Right lobe of liver (tissue), 6 donors: Measurements from ENCODE around the gene GPR4. TPM values are rescaled to one million over a fixed set of nuclear protein-coding genes. Genes with fewer than 3 reads are reported as not detected.

Experiments used
- ATAC-seq, 4 donors: fragments of 200-7000 bp; cut with Tn5 transposase; one replicate each; pipeline ENCODE4 v1.9.1; 2020; ENCODE audit warnings: mild to moderate bottlenecking in 4 of 4, moderate library complexity in 4 of 4
- DNase-seq, 3 donors: peaks; one replicate each; pipeline ENCODE4 v3.0.0-alpha.2; 2020
- H3K27ac ChIP-seq, 3 donors: fragments of 200-600 bp; one replicate each; pipeline ENCODE4 v1.8.0; 2022
- H3K27me3 ChIP-seq, 2 donors: fragments of 200-600 bp; one replicate each; pipeline ENCODE4 v1.8.0; 2022
- H3K36me3 ChIP-seq, 4 donors: fragments of 200-600 bp; sonication (generic) in 1 of 4; one replicate each; pipeline versions ENCODE4 v1.5.1 to v1.8.0; 2017 to 2022; ENCODE audit warnings: control low read depth in 1 of 4
- H3K4me1 ChIP-seq, 4 donors: fragments of 200-600 bp; sonication (generic) in 1 of 4; one replicate each; pipeline versions ENCODE4 v1.5.1 to v1.8.0; 2017 to 2022; ENCODE audit warnings: control low read depth in 1 of 4
- H3K4me3 ChIP-seq, 3 donors: fragments of 200-600 bp; one replicate each; pipeline ENCODE4 v1.8.0; 2022
- H3K9me3 ChIP-seq, 4 donors: fragments of 200-600 bp; sonication (generic) in 1 of 4; one replicate each; pipeline versions ENCODE4 v1.5.1 to v1.8.0; 2017 to 2022; ENCODE audit warnings: control low read depth in 1 of 4
- POLR2A ChIP-seq: fragments of 450-650 bp; IDR thresholded peaks from one replicate; pipeline ENCODE4 v1.6.1; 2017; ENCODE audit warnings: antibody characterized with exemption, mild to moderate bottlenecking
- WGBS: methylation state at CpG from one replicate; pipeline ENCODE4 v1.1.6; 2018; ENCODE audit warnings: low coverage, low lambda C conversion rate; ENCODE audit not compliant: insufficient coverage; ENCODE audit errors: missing lambda C conversion rate; 5-methylcytosine and 5-hydroxymethylcytosine counted together
- intact Hi-C, 2 donors: fragments of 100-400 bp; cut with DNase I; formaldehyde crosslinking; loops; one replicate each; pipeline versions ENCODE4 v1.11.2 to v1.14.1; 2022
- microRNA counts: library from miRNA; unstranded; fragments of <30 nt; microRNA quantifications from one replicate; lab custom pipeline; 2016
- microRNA-seq, 2 donors: library from miRNA; unstranded; fragments of <30 nt; microRNA quantifications; one replicate each; pipeline ENCODE4, GENCODE V29; 2019 to 2020
- small RNA-seq, 2 experiments: library from RNA; depleted of rRNA; stranded (forward); fragments of <200 nt; gene quantifications; one replicate each; pipeline ENCODE3, GENCODE V24; 2016
- total RNA-seq, 6 experiments: library from RNA; depleted of rRNA in 2 of 6; stranded (reverse); fragments of >200 nt in 2 of 6; fragmentation: NEBNext Ultra II Directional in 3 of 6; extraction: Animal tissue kit (Norgen Biotek cat#: 25700) in 3 of 6; gene quantifications; one replicate each; pipeline versions ENCODE4 v1.1.0 to v1.2.4, GENCODE V29; 2016 to 2023
- TF ChIP-seq, protein P1 (sequence below), 4 donors: fragments of 200-600 bp in 3 of 4; fragments of 450-650 bp in 1 of 4; IDR thresholded peaks; one replicate each; pipeline versions ENCODE4 v1.5.1 to v1.8.0; 2016 to 2022; ENCODE audit warnings: antibody characterized with exemption in 4 of 4, mild to moderate bottlenecking in 2 of 4
- donor health status: DM: no; HTN: yes; CAD: no.
- donor health status: DM: no; HTN: no; CAD: no.
- donor health status: DM: no; HTN: no; CAD: no.
- donor health status: DM: no; HTN: yes; CAD: no.
- donor health status: DM: no; HTN: yes; CAD: no.

The GPR4 gene
- total RNA-seq, 6 experiments from 2014 or later, result 0.83 to 3.1 (median 1.3) TPM

DNA sequence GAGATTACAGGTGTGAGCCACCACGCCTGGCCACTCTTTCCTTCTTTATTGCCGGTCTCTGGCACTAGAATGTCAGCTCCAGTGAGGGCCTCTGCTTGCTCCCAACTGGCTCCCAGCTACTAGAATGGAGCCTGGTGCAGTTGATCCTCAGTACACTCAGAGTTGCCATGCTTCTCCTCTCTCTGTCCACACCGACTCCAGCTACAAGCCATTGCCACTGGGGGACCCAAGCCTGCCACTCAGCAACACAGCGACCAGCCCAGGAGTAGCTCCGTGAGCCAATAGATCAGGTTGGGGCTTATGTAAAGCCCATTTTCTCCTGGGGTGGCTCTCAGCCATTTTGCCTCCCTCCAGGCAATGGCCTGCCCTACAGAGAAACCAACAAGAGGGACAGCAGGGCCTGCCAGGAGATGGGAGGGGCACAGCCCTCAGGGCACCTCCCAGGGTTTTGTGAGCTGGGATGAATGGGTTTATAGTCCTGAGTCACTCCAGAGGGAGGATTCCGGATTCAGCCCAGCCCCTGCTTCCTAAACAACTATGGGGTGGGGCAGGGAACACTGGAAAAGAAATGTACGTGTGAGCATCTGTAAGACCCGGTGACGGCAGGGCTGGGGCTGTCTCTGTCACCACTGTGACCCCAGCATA lies 53.9 kb downstream of the GPR4 start:
- H3K9me3 ChIP-seq, result no peaks in the 10 kb centered on the region
- no peak for TF ChIP-seq POLR2A
- TF ChIP-seq, protein P1, sequence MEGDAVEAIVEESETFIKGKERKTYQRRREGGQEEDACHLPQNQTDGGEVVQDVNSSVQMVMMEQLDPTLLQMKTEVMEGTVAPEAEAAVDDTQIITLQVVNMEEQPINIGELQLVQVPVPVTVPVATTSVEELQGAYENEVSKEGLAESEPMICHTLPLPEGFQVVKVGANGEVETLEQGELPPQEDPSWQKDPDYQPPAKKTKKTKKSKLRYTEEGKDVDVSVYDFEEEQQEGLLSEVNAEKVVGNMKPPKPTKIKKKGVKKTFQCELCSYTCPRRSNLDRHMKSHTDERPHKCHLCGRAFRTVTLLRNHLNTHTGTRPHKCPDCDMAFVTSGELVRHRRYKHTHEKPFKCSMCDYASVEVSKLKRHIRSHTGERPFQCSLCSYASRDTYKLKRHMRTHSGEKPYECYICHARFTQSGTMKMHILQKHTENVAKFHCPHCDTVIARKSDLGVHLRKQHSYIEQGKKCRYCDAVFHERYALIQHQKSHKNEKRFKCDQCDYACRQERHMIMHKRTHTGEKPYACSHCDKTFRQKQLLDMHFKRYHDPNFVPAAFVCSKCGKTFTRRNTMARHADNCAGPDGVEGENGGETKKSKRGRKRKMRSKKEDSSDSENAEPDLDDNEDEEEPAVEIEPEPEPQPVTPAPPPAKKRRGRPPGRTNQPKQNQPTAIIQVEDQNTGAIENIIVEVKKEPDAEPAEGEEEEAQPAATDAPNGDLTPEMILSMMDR (IDR thresholded peaks at IDR 0.05), result no peak
- H3K4me1 ChIP-seq, result no peaks in the 10 kb centered on the region
- H3K27ac ChIP-seq, result no peak overlapping the region
- ATAC-seq (no peak), DNase-seq (no peak)
- peaks cover 0 to 2% (median 0%) of the 10 kb centered on the region in 4 donors for H3K36me3 ChIP-seq
- no peaks in the 10 kb centered on the region for H3K27me3 ChIP-seq
- no peak overlapping the region for H3K4me3 ChIP-seq
- WGBS, result 91% methylated on average over 8 of the region's 9 CpGs
- intact Hi-C loops, result no loop called here

DNA sequence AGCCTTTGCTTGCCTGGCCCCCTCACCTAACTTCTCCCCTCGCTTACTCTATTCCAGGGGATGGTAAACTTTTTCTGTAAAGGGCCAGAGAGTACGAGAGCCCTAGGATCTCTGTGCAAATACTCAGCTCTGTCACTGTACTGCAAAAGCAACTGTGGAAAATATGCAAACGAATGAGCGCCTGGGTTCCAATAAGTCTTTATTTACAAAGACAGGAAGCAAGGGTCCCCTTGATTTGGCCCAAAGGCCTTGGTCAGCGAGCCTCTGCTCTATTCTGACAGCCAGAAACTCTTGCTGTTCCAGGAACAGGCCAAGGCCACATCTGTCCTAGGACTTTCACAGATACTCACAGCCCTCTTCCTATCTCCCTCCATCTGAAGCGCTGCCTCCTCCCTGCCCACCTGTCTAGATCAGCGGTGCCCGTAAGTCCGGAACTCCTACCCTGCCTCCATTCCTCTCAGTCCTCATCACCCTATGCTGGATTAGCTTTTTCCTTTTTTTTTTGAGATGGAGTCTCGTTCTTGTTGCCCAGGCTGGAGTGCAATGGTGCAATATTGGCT lies 54.7 kb downstream of the GPR4 start:
- no peak for DNase-seq
- 78% methylated on average over 10 of the region's 10 CpGs for WGBS
- H3K4me1 ChIP-seq, result no peaks in the 10 kb centered on the region
- TF ChIP-seq, protein P1 (IDR thresholded peaks at IDR 0.05), result no peak
- no peak for TF ChIP-seq POLR2A
- no peaks in the 10 kb centered on the region for H3K27me3 ChIP-seq
- no peaks in the 10 kb centered on the region for H3K36me3 ChIP-seq
- no peak overlapping the region for H3K27ac ChIP-seq
- H3K9me3 ChIP-seq, result no peaks in the 10 kb centered on the region
- no peak for ATAC-seq
- intact Hi-C loops, result no loop called here
- H3K4me3 ChIP-seq, result no peak overlapping the region

DNA sequence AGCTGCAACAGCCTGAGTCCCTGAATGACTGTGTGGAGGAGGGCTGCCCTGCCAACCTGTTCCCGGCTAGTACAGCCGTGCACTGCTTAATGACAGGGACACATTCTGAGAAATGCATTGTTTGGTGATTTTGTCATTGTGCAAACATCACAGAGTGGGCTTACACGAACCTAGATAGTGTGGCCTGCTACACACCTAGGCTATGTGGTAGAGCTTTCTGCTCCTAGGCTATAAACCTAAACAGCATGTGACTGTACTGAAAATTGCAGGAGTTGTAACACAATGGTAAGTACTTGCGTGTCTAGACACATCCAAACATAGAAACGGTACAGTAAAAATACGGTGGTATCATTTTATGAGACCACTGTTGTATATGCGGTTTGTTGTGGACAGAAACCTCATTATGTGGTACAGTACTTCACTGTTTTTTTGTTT lies 59.8 kb downstream of the GPR4 start:
- intact Hi-C loops, result no loop called here
- Histone ChIP-seq H3K36me3 (no peaks in the 10 kb centered on the region), H3K4me3 (no peak overlapping the region), H3K9me3 (no peaks in the 10 kb centered on the region), H3K27ac (no peak overlapping the region), H3K27me3 (no peaks in the 10 kb centered on the region), H3K4me1 (no peaks in the 10 kb centered on the region)
- 56% methylated on average over 7 of the region's 7 CpGs for WGBS
- no peak for DNase-seq
- peak in 2 of 4 donors; percentile 21 to 72 for ATAC-seq
- TF ChIP-seq, protein P1 (IDR thresholded peaks at IDR 0.05), result no peak
- TF ChIP-seq POLR2A, result no peak

MicroRNAs encoded within 50 kb of the gene (microRNA counts, 767-probe panel; counts per million panel counts)
- microRNA hsa-miR-330-3p (lab: Ali Mortazavi, UCI), result 237 counts per million
- microRNA hsa-miR-330-5p (lab: Ali Mortazavi, UCI), result 237 counts per million

Small RNA genes lying within 50 kb of the gene (microRNA-seq; reads per million reads assigned to microRNA genes)
- 31.2 to 43.8 reads per million in 2 donors for gene MIR330

Small RNA genes lying within 50 kb of the gene (small RNA-seq; reads per million reads assigned to genes)
- 0.39 to 0.78 reads per million in 2 experiments for gene RN7SL836P

Other genes with a start within 250 kb of the GPR4 start
- 10 to 100 TPM in 5 of 6 experiments, 1 to 10 TPM in 1; 9.8 to 13.7 (median 11.3) TPM for gene ERCC2, start 231.6 kb downstream of the GPR4 start, total RNA-seq
- gene PPP1R13L, start 197.1 kb downstream of the GPR4 start, total RNA-seq, result 10 to 100 TPM in 4 of 6 experiments, 1 to 10 TPM in 2; 6.9 to 22.9 (median 14.6) TPM
- gene POLR1G, start 195.6 kb downstream of the GPR4 start, total RNA-seq, result 1 to 10 TPM; 1.3 to 4.5 (median 3.2) TPM
- 10 to 100 TPM; 19.2 to 29.4 (median 22.6) TPM for gene ERCC1, start 178.3 kb downstream of the GPR4 start, total RNA-seq
- 1 to 10 TPM in 1 of 6 experiments, under 1 TPM in 5; 0.19 to 1.2 (median 0.44) TPM for gene FOSB, start 134.2 kb downstream of the GPR4 start, total RNA-seq
- 1 to 10 TPM; 1.5 to 7.2 (median 2.9) TPM for gene RTN2, start 105.2 kb downstream of the GPR4 start, total RNA-seq
- 1 to 10 TPM in 2 of 6 experiments, under 1 TPM in 3, not detected in 1; 0.32 to 2.0 (median 0.51) TPM for gene PPM1N, start 103.8 kb downstream of the GPR4 start, total RNA-seq
- gene VASP, start 94.7 kb downstream of the GPR4 start, total RNA-seq, result 10 to 100 TPM; 19.4 to 64.1 (median 30.6) TPM
- gene OPA3, start 17.4 kb downstream of the GPR4 start, total RNA-seq, result 10 to 100 TPM in 2 of 6 experiments, 1 to 10 TPM in 4; 6.7 to 18.1 (median 8.1) TPM
- 10 to 100 TPM; 12.6 to 19.7 (median 13.8) TPM for gene EML2, start 37.2 kb upstream of the GPR4 start, total RNA-seq
- gene GIPR, start 66.0 kb upstream of the GPR4 start, total RNA-seq, result under 1 TPM in 4 of 6 experiments, not detected in 2; 0.07 to 0.23 (median 0.18) TPM
- gene SNRPD2, start 89.7 kb upstream of the GPR4 start, total RNA-seq, result 10 to 100 TPM; 79.7 to 92.5 (median 88.2) TPM
- 1 to 10 TPM; 4.4 to 6.9 (median 5.9) TPM for gene QPCTL, start 90.5 kb upstream of the GPR4 start, total RNA-seq
- gene FBXO46, start 128.7 kb upstream of the GPR4 start, total RNA-seq, result 10 to 100 TPM in 1 of 6 experiments, 1 to 10 TPM in 5; 5.6 to 12.4 (median 7.4) TPM
- under 1 TPM in 1 of 6 experiments, not detected in 5; 0.24 TPM for gene MEIOSIN, start 131.2 kb upstream of the GPR4 start, total RNA-seq
- gene SIX5, start 167.0 kb upstream of the GPR4 start, total RNA-seq, result 10 to 100 TPM in 3 of 6 experiments, 1 to 10 TPM in 3; 7.8 to 11.6 (median 9.5) TPM
- 10 to 100 TPM in 1 of 6 experiments, 1 to 10 TPM in 5; 4.3 to 14.9 (median 8.7) TPM for gene DMPK, start 180.3 kb upstream of the GPR4 start, total RNA-seq
- gene DMWD, start 190.6 kb upstream of the GPR4 start, total RNA-seq, result 10 to 100 TPM in 4 of 6 experiments, 1 to 10 TPM in 2; 8.3 to 14.3 (median 11.9) TPM
- not detected for gene RSPH6A, start 213.1 kb upstream of the GPR4 start, total RNA-seq